Type B pancreatic cell (in vitro differentiated cells): Measurements from ENCODE around the gene DNAJA4. TPM values are rescaled to one million over a fixed set of nuclear protein-coding genes. Genes with fewer than 3 reads are reported as not detected.

Source experiments
- DNase-seq: peaks from one replicate; pipeline ENCODE4 v3.0.0; 2021; ENCODE audit warnings: mixed read lengths; ENCODE audit not compliant: unreplicated experiment; ENCODE audit errors: extremely low spot score
- H3K27ac Mint-ChIP-seq: 2 replicates; pipeline ENCODE4 v1.8.0; 2021; ENCODE audit warnings: mild to moderate bottlenecking, mixed read lengths
- H3K27me3 Mint-ChIP-seq: 2 replicates; pipeline ENCODE4 v1.8.0; 2021; ENCODE audit warnings: mixed read lengths
- H3K36me3 Mint-ChIP-seq: 2 replicates; pipeline ENCODE4 v1.8.0; 2021; ENCODE audit warnings: mixed read lengths
- H3K4me1 Mint-ChIP-seq: one replicate; pipeline ENCODE4 v1.8.0; 2021; ENCODE audit warnings: mixed read lengths; ENCODE audit not compliant: unreplicated experiment
- H3K4me3 Mint-ChIP-seq: 2 replicates; pipeline ENCODE4 v1.8.0; 2021; ENCODE audit warnings: mild to moderate bottlenecking, mixed read lengths
- H3K9me3 Mint-ChIP-seq: 2 replicates; pipeline ENCODE4 v1.8.0; 2021; ENCODE audit warnings: mixed read lengths
- long read RNA-seq: library from polyadenylated mRNA; unstranded; transcript quantifications from one replicate; pipeline ENCODE4 v2.0.0, GENCODE V29; 2020
- total RNA-seq: library from RNA; stranded (reverse); gene quantifications from 2 replicates; pipeline ENCODE4 v1.2.1, GENCODE V29; 2021; ENCODE audit warnings: low replicate concordance
- TF ChIP-seq, protein P1 (sequence below): fragments of 200-600 bp; sonication (generic); conservative IDR thresholded peaks from 2 replicates; pipeline ENCODE4 v1.5.0; 2021; ENCODE audit warnings: antibody characterized with exemption, mild to moderate bottlenecking

Gene DNAJA4
- 0.10 and 15.0 TPM in 2 replicates for total RNA-seq
- long read RNA-seq, partial matches to known transcripts = 1 of 7 reads
- long read RNA-seq, other reads (novel, unspliced or antisense) = 2 of 7 reads

DNA sequence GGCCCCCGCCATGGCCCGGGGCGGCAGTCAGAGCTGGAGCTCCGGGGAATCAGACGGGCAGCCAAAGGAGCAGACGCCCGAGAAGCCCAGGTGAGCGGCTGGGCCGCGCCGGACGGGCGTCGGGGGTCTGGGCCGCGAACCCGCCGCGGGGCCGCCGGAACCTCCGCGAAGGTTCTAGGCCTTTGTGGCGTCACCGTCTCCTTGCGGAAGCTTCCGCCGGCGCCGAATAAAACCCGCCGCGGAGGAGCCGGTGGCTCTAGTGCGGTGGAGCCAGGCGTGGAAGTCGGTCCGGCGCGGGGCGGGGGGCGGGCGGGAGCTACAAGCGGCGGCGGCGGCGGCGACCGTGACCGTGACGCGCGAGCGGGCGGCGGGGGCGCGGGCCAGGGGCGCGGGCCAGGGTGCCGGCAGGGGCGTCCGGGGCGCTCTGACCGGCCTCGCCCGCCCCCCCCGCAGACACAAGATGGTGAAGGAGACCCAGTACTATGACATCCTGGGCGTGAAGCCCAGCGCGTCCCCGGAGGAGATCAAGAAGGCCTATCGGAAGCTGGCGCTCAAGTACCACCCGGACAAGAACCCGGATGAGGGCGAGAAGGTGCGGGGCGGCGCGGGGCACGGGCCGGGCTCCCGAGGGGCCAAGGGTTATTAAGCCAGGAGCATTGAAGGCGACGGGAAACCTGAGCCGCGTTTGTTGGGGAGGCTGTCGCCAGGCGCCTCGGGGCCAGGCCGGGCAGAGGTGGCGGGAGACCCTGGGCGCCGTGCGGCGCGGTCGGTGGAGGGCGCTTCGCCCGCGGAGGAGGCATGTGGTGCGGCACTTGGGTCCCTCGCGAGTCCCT lies at the start of gene DNAJA4:
DNAJA4 (plus strand) TSS at position 259 of the 833 bp plus-strand sequence; CDS start at position 461, 202 bp downstream.
- no peaks in the 10 kb centered on the region for H3K36me3 Mint-ChIP-seq
- no peak for DNase-seq
- no peaks in the 10 kb centered on the region for H3K9me3 Mint-ChIP-seq
- H3K27me3 Mint-ChIP-seq = no peaks in the 10 kb centered on the region
- peak within 1 kb of the TSS; percentile 72 for H3K4me3 Mint-ChIP-seq
- no peak within 1 kb of the TSS for H3K27ac Mint-ChIP-seq
- peaks cover 10% of the 10 kb centered on the region for H3K4me1 Mint-ChIP-seq
- TF ChIP-seq, protein P1, sequence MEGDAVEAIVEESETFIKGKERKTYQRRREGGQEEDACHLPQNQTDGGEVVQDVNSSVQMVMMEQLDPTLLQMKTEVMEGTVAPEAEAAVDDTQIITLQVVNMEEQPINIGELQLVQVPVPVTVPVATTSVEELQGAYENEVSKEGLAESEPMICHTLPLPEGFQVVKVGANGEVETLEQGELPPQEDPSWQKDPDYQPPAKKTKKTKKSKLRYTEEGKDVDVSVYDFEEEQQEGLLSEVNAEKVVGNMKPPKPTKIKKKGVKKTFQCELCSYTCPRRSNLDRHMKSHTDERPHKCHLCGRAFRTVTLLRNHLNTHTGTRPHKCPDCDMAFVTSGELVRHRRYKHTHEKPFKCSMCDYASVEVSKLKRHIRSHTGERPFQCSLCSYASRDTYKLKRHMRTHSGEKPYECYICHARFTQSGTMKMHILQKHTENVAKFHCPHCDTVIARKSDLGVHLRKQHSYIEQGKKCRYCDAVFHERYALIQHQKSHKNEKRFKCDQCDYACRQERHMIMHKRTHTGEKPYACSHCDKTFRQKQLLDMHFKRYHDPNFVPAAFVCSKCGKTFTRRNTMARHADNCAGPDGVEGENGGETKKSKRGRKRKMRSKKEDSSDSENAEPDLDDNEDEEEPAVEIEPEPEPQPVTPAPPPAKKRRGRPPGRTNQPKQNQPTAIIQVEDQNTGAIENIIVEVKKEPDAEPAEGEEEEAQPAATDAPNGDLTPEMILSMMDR = no peak

DNA sequence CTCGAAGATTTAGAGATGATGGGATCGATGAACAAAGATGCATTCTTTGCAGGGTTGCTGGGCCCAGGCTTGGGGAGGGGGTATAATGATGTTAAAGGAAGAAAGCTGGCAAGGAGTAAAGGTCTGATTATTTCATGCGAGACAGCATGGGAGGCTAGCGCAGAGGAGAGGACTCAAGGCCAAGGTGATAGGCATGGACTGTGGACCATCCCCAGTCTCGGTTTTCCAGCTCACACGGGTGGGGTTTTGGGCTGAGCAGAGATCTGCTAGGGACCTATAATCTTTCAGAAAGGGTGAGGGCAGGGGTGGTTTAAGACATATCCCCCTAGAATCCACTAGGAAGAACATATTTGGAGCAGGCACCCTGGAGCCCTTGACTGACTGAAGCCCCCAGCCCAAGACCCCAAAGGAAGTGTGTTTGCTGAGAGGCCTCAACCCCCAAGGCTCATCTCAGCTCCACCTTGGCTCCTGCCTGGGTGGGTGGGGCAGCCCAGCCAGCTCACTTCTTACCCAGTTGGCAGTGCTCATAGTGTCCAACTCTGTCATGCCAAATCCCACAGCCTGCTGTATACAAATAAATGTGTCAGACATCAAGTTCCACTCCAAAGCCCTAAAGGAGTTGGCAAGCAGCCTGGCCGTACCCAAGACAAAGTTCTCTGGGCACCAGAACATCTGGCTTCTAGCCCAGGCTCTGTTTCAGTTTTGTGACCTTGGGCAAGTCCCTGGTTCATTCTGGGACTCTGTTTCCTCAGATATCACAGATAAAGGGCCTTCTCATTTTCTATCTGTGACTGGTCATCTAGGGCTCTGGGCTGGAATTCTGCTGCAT lies 47.9 kb upstream of the DNAJA4 start:
- H3K4me1 Mint-ChIP-seq = peaks cover 5% of the 10 kb centered on the region
- TF ChIP-seq, protein P1 = no peak
- H3K4me3 Mint-ChIP-seq = no peak overlapping the region
- H3K9me3 Mint-ChIP-seq = no peaks in the 10 kb centered on the region
- no peaks in the 10 kb centered on the region for H3K27me3 Mint-ChIP-seq
- no peak for DNase-seq
- H3K36me3 Mint-ChIP-seq = no peaks in the 10 kb centered on the region
- H3K27ac Mint-ChIP-seq = no peak overlapping the region

DNA sequence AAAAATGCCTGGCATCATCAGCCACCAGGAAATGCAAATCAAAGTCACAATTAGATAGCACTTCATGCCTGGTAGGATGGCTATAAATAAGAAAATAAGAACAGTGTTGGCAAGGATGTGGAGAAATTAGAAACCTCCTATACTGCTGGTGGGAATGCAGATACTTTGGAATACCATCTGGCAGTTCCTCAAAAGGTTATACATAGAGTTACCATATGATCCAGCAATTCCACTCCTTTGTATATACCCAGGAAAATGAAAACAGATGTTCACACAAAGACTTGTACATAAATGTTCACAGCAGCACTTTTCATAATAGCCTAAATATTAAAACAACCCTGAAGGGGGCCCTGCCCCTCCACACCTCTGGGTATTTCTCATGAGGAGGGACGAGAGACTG lies 43.6 kb upstream of the DNAJA4 start:
- TF ChIP-seq, protein P1 = no peak
- Mint-ChIP-seq H3K27me3 (no peaks in the 10 kb centered on the region), H3K4me1 (peaks cover 5% of the 10 kb centered on the region), H3K27ac (no peak overlapping the region), H3K36me3 (no peaks in the 10 kb centered on the region), H3K9me3 (no peaks in the 10 kb centered on the region), H3K4me3 (no peak overlapping the region)
- no peak for DNase-seq

DNA sequence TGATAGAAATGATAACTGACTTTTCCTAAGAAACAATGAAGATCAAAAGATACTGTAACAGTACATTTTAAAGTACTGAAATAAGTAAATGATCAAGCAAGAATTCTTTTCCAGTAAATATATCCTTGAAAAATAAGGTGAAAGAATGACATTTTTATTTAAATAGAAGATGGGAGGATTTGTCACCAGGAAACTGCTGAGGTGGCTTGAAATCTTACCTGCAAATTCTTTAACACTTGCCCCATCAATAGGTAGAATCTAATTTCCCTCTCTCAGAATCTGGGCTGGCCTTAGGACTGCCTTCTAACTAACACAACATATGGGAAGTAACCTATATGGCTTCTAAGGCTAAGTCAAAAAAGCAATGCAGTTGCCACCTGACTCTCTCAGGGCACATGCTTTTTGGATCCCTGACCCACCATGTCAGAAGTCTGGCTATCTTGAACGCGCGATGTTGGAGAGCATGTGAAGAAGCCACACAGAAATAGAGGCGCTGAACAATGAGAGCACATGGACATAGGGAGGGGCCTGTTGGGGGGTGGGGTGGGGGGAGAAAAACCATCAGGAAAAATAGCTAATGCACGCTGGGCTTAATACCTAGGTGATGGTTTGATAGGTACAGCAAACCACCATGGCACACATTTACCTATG lies 41.5 kb upstream of the DNAJA4 start:
- no peak for DNase-seq
- no peak overlapping the region for H3K27ac Mint-ChIP-seq
- H3K27me3 Mint-ChIP-seq = no peaks in the 10 kb centered on the region
- peaks cover 5% of the 10 kb centered on the region for H3K4me1 Mint-ChIP-seq
- no peaks in the 10 kb centered on the region for H3K36me3 Mint-ChIP-seq
- no peak overlapping the region for H3K4me3 Mint-ChIP-seq
- no peaks in the 10 kb centered on the region for H3K9me3 Mint-ChIP-seq
- TF ChIP-seq, protein P1 = no peak

DNA sequence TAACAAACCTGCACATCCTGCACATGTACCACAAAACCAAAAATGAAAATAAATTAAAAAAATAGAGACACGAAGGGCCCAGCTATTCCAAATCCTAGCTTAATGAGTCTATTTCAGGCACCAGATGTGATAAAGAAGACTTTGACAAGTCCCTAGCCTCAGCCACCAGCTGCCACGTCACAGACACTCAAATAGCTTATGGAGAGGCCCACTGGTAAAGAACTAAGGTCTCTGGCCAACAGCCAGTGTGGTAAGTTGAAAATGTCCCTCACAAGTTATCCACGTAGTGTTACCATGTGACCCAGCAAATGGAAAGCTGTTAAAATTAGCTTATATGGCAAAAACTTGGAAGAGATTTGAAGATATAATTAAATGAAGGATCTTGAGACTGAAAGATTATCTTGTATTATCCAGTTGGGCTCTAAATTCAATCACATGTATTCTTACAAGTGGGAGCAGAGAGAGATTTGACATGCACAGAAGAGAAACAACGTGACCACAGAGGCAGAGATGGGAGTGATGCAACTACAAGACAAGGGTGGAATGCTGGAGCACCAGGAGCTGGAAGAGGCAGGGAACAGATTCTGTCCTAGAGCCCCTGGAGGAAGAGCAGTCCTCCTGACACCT lies 40.9 kb upstream of the DNAJA4 start:
- H3K36me3 Mint-ChIP-seq = no peaks in the 10 kb centered on the region
- DNase-seq = no peak

More for the DNA sequence above, 40.9 kb upstream of the DNAJA4 start:
- TF ChIP-seq, protein P1 = no peak
- H3K27ac Mint-ChIP-seq = peak overlapping the region; percentile 0
- peaks cover 5% of the 10 kb centered on the region for H3K4me1 Mint-ChIP-seq
- no peaks in the 10 kb centered on the region for H3K27me3 Mint-ChIP-seq
- no peaks in the 10 kb centered on the region for H3K9me3 Mint-ChIP-seq
- no peak overlapping the region for H3K4me3 Mint-ChIP-seq
